Measurements from ENCODE around the gene ZGPAT. TPM values are rescaled to one million over a fixed set of nuclear protein-coding genes. Genes with fewer than 3 reads are reported as not detected.

The ZGPAT gene
- total RNA-seq, 1 experiment from 2014 or later, result 10.6 TPM

GRCh38 chr20:63742381-63743024 is 34.7 kb downstream of the ZGPAT start:
- no peak for DNase-seq (ENCODE audit: extremely low read depth, low read depth)

- no peak for DNase-seq (ENCODE audit: extremely low read depth, low read depth)
Measured at GRCh38 chr20:63743210-63743970, 35.6 kb downstream of the ZGPAT start.

- DNase-seq (ENCODE audit: extremely low read depth, low read depth), result no peak
Measured at GRCh38 chr20:63744158-63744557, 36.3 kb downstream of the ZGPAT start.

GRCh38 chr20:63744574-63745423 is 37.0 kb downstream of the ZGPAT start:
- no peak for DNase-seq (ENCODE audit: extremely low read depth, low read depth)

- no peak for DNase-seq (ENCODE audit: extremely low read depth, low read depth)
Measured at GRCh38 chr20:63745424-63745805, 37.6 kb downstream of the ZGPAT start.

- DNase-seq (ENCODE audit: extremely low read depth, low read depth), result no peak
Measured at GRCh38 chr20:63745961-63746731, 38.3 kb downstream of the ZGPAT start.

GRCh38 chr20:63746751-63747315 is 39.0 kb downstream of the ZGPAT start:
- no peak for DNase-seq (ENCODE audit: extremely low read depth, low read depth)

- no peak for DNase-seq (ENCODE audit: extremely low read depth, low read depth)
Measured at GRCh38 chr20:63747622-63748069, 39.8 kb downstream of the ZGPAT start.

GRCh38 chr20:63748070-63748933 is 40.5 kb downstream of the ZGPAT start:
- no peak for DNase-seq (ENCODE audit: extremely low read depth, low read depth)

GRCh38 chr20:63748934-63749270 is 41.1 kb downstream of the ZGPAT start:
- no peak for DNase-seq (ENCODE audit: extremely low read depth, low read depth)

GRCh38 chr20:63749597-63750508 is 42.0 kb downstream of the ZGPAT start:
- DNase-seq (ENCODE audit: extremely low read depth, low read depth), result no peak

- no peak for DNase-seq (ENCODE audit: extremely low read depth, low read depth)
Measured at GRCh38 chr20:63750807-63751470, 43.1 kb downstream of the ZGPAT start.

GRCh38 chr20:63751471-63752271 is 43.8 kb downstream of the ZGPAT start:
- DNase-seq (ENCODE audit: extremely low read depth, low read depth), result no peak

GRCh38 chr20:63752411-63753101 is 44.7 kb downstream of the ZGPAT start:
- no peak for DNase-seq (ENCODE audit: extremely low read depth, low read depth)

GRCh38 chr20:63753381-63753780 is 45.5 kb downstream of the ZGPAT start:
- DNase-seq (ENCODE audit: extremely low read depth, low read depth), result no peak

- DNase-seq (ENCODE audit: extremely low read depth, low read depth), result no peak
Measured at GRCh38 chr20:63754008-63754407, 46.2 kb downstream of the ZGPAT start.
